ENCODE data around the gene HTRA3.

- no peak for TF ChIP-seq CTCF (conservative IDR thresholded peaks at IDR 0.05)
- no peak for TF ChIP-seq ZFX (IDR thresholded peaks at IDR 0.05)
Measured at GRCh38 chr4:8349664-8350236, 80.2 kb downstream of the HTRA3 start.
